ENCODE measurements around the gene RHOD. TPM values are rescaled to one million over a fixed set of nuclear protein-coding genes. Genes with fewer than 3 reads are reported as not detected.
A peak's percentile ranks its signal among the peaks of the same experiment; 100 is the strongest.

RHOD gene
- total RNA-seq, 3 donors from 2014 or later, result 27.2 to 30.5 (median 28.1) TPM

DNA sequence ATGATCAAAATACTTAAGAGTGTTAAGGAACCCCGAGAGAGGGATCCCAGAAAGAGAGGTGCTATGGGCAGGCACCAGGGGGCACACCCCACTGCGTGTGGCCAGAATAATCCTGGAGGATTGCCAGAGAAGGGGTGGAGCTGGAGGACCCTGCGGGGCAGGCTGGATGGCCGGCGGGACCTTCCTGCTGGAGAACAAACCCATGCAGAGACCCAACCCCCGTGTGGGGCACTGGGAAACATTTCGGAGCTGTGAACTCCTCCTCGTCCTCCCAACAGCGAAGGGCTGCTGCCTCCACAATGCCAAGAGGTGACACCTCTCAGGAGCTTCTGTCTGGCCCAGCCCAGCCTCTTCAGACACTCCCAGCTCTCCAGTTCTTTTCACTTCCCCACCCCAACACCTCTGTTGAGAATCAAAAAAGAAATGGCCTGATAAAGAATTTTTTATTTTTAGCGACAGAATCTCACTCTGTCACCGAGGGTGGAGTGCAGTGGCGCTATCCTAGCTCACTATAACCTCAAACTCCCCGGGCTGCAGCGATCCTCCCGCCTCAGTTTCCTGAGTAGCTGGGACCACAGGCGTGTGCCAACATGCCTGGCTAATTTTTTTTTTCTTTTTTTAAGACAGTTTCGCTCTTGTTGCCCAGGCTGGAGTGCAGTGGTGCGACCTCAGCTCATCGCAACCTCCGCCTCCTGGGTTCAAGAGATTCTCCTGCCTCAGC, 25.6 kb downstream of the RHOD start:
- intact Hi-C loops (cut with DNase I; ENCODE audit: low total_unique reads), result no loop called here
- no peaks in the 10 kb centered on the region for H3K36me3 ChIP-seq
- TF ChIP-seq, protein P1, sequence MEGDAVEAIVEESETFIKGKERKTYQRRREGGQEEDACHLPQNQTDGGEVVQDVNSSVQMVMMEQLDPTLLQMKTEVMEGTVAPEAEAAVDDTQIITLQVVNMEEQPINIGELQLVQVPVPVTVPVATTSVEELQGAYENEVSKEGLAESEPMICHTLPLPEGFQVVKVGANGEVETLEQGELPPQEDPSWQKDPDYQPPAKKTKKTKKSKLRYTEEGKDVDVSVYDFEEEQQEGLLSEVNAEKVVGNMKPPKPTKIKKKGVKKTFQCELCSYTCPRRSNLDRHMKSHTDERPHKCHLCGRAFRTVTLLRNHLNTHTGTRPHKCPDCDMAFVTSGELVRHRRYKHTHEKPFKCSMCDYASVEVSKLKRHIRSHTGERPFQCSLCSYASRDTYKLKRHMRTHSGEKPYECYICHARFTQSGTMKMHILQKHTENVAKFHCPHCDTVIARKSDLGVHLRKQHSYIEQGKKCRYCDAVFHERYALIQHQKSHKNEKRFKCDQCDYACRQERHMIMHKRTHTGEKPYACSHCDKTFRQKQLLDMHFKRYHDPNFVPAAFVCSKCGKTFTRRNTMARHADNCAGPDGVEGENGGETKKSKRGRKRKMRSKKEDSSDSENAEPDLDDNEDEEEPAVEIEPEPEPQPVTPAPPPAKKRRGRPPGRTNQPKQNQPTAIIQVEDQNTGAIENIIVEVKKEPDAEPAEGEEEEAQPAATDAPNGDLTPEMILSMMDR (IDR thresholded peaks at IDR 0.05), result no peak
- no peak for TF ChIP-seq POLR2AphosphoS5 (IDR thresholded peaks at IDR 0.05)
- no peak for DNase-seq (ENCODE audit: low spot score in 2 of 2)
- H3K27me3 ChIP-seq, result no peaks in the 10 kb centered on the region
- no peak overlapping the region for H3K27ac ChIP-seq
- peak overlapping the region in 2 of 3 donors; percentile 23 to 34 for H3K4me3 ChIP-seq
- H3K9me3 ChIP-seq, result no peaks in the 10 kb centered on the region
- no peaks in the 10 kb centered on the region for H3K4me1 ChIP-seq

DNA sequence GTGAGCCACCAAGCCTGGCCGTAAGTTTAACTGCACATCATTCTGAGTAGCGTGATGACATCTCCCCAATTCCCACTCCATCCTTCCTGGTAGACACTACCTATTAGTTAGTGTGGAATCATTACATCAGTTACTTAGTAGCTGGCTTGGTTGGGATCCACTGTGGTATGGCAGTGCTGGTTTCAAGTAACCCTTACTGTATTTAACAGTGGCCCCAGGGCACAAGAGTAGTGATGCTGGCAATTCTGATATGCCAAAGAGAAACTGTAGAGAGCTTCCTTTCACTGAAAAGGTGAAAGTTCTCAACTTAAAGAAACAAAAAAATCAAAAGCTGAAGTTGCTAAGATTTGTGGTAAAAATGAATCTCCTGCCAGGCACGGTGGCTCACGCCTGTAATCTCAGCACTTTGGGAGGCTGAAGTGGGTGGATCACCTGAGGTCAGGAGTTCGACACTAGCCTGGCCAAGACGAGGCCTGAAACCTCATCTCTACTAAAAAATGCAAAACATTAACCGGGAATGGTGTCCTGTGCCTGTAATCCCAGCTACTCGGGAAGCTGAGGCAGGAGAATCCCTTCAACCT, 27.2 kb downstream of the RHOD start:
- no peaks in the 10 kb centered on the region for H3K4me1 ChIP-seq
- no peak for DNase-seq (ENCODE audit: low spot score in 2 of 2)
- no peaks in the 10 kb centered on the region for H3K36me3 ChIP-seq
- no peaks in the 10 kb centered on the region for H3K9me3 ChIP-seq
- intact Hi-C loops (cut with DNase I; ENCODE audit: low total_unique reads), result no loop called here
- H3K27ac ChIP-seq, result no peak overlapping the region
- TF ChIP-seq, protein P1 (IDR thresholded peaks at IDR 0.05), result no peak
- TF ChIP-seq POLR2AphosphoS5 (IDR thresholded peaks at IDR 0.05), result no peak
- TF ChIP-seq POLR2A (IDR thresholded peaks at IDR 0.05), result no peak
- H3K27me3 ChIP-seq, result no peaks in the 10 kb centered on the region
- no peak overlapping the region for H3K4me3 ChIP-seq

DNA sequence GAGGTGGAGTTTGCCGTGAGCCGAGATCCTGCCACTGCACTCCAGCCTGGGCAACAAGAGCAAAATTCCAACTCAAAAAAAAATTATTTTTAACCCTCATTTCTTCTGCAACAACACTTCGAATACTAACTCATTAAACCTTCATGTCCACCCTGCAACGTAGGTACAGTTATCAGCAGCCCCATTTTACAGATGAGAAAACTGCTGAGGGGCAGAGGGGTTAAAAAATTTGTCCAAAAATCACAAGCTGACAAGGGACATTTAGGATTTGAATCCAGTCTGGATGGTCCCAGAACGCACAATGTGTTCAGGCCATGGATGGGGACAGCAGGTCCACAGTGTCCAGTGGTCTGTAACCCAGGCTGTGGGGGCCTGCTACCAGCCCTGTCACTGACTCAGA, 29.0 kb downstream of the RHOD start:
- TF ChIP-seq POLR2AphosphoS5 (IDR thresholded peaks at IDR 0.05), result no peak
- TF ChIP-seq, protein P1 (IDR thresholded peaks at IDR 0.05), result no peak
- no peak for TF ChIP-seq POLR2A (IDR thresholded peaks at IDR 0.05)
- Histone ChIP-seq H3K4me1 (no peaks in the 10 kb centered on the region), H3K27ac (no peak overlapping the region), H3K27me3 (no peaks in the 10 kb centered on the region), H3K4me3 (no peak overlapping the region), H3K9me3 (no peaks in the 10 kb centered on the region), H3K36me3 (no peaks in the 10 kb centered on the region)
- intact Hi-C loops (cut with DNase I; ENCODE audit: low total_unique reads), result no loop called here
- DNase-seq (ENCODE audit: low spot score in 2 of 2), result no peak

DNA sequence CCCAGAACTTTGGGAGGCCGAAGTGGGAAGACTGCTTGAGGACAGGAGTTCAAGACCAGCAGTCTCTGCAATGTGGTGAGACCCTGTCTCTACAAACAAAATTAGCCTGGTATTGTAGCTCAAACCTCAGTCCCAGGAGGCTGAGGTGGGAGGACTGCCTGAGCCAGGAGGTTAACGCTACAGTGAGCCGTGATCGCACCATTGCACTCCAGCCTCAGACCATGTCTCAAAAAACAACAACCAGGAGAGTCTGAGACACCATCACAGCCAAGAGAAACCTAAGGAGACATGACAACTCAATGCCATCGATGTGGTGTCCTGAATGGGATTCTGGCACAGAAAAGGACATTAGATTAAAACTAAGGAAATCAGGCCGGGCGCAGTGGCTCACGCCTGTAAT, 34.1 kb downstream of the RHOD start:
- no peak overlapping the region for H3K4me3 ChIP-seq
- H3K27me3 ChIP-seq, result no peaks in the 10 kb centered on the region
- no peaks in the 10 kb centered on the region for H3K9me3 ChIP-seq
- H3K4me1 ChIP-seq, result no peaks in the 10 kb centered on the region
- H3K27ac ChIP-seq, result no peak overlapping the region
- no peaks in the 10 kb centered on the region for H3K36me3 ChIP-seq
- DNase-seq (ENCODE audit: low spot score in 2 of 2), result no peak
- no peak for TF ChIP-seq POLR2A (IDR thresholded peaks at IDR 0.05)
- intact Hi-C loops (cut with DNase I; ENCODE audit: low total_unique reads), result no loop called here

DNA sequence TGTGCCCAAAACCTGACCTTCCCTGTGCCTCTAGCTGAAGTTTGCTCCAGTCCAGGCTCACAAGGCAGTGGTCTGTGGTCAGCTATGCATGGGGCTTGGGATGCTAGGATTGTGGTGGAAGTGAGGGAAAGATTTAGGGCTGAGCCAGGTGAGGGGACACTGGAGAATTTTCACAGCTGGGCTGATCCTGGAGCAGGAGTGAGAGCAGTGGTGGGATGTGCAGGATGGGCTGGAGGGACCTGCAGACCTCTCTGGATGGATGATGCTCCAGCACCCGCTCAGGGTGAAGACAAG, 38.5 kb downstream of the RHOD start:
- Histone ChIP-seq H3K9me3 (no peaks in the 10 kb centered on the region), H3K4me3 (no peak overlapping the region), H3K4me1 (no peaks in the 10 kb centered on the region), H3K36me3 (no peaks in the 10 kb centered on the region), H3K27me3 (no peaks in the 10 kb centered on the region), H3K27ac (no peak overlapping the region)
- TF ChIP-seq POLR2AphosphoS5 (IDR thresholded peaks at IDR 0.05), result no peak
- TF ChIP-seq, protein P1 (IDR thresholded peaks at IDR 0.05), result no peak
- no peak for TF ChIP-seq POLR2A (IDR thresholded peaks at IDR 0.05)
- DNase-seq (ENCODE audit: low spot score in 2 of 2), result no peak
- intact Hi-C loops (cut with DNase I; ENCODE audit: low total_unique reads), result no loop called here
